PC-3 (cell line): ENCODE results near the gene U2AF1L4.

Experiments used
- CTCF ChIP-seq: fragments of 300-600 bp; sonication (generic); conservative IDR thresholded peaks from 2 replicates; pipeline ENCODE4 v1.5.1; 2017; ENCODE audit warnings: antibody characterized with exemption, low read depth, mild to moderate bottlenecking, low read length
- EZH2 ChIP-seq: fragments of 300-600 bp; sonication (generic); IDR thresholded peaks from one replicate; pipeline ENCODE4 v1.6.1; 2017; ENCODE audit warnings: antibody characterized with exemption, mild to moderate bottlenecking, low read length; ENCODE audit not compliant: unreplicated experiment

GRCh38 chr19:35712567-35713505, 32.4 kb downstream of the U2AF1L4 start:
- TF ChIP-seq CTCF (no peak), EZH2 (no peak)
